ENCODE measurements around the gene GPR50.

Gene GPR50

DNA sequence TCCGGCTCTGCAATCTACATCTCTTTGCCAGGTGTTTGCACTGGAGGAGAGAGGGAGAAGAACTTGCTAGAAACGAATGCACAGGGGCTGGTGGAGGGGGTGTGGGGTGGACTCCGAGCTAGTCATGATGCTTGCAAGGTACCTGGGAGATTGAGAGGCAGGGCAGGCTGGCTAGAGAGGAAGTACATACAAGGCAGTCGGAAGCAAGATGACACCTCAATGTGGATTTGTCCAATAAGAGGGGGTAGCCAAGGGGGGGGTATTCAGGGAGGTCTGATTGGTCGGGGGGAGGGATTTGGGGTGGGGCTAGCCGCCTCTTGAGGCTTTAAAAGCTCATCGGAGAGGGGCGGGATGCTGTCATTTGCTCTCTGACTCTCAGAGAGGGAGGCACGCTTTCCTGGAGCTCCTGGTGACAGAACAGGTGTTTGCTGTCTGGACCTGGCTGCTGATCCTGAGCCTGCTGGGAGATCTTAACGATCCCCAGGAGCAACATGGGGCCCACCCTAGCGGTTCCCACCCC lies at the start of gene GPR50:
Gene GPR50, plus strand, starts transcription at position 354 of the 520 bp plus-strand sequence. Its CDS starts 138 bp downstream, at position 492.
- TF ChIP-seq EZH2phosphoT487 (IDR thresholded peaks at IDR 0.05; ENCODE audit: borderline replicate concordance, low read length) = no peak
- TF ChIP-seq, protein P1, sequence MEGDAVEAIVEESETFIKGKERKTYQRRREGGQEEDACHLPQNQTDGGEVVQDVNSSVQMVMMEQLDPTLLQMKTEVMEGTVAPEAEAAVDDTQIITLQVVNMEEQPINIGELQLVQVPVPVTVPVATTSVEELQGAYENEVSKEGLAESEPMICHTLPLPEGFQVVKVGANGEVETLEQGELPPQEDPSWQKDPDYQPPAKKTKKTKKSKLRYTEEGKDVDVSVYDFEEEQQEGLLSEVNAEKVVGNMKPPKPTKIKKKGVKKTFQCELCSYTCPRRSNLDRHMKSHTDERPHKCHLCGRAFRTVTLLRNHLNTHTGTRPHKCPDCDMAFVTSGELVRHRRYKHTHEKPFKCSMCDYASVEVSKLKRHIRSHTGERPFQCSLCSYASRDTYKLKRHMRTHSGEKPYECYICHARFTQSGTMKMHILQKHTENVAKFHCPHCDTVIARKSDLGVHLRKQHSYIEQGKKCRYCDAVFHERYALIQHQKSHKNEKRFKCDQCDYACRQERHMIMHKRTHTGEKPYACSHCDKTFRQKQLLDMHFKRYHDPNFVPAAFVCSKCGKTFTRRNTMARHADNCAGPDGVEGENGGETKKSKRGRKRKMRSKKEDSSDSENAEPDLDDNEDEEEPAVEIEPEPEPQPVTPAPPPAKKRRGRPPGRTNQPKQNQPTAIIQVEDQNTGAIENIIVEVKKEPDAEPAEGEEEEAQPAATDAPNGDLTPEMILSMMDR (IDR thresholded peaks at IDR 0.05; ENCODE audit: low read depth, low read length, poor library complexity, severe bottlenecking) = no peak
- no peaks in the 10 kb centered on the region for H3K79me2 ChIP-seq (ENCODE audit: control insufficient read depth, low read length)
- no peaks in the 10 kb centered on the region for H4K20me1 ChIP-seq (ENCODE audit: control insufficient read depth, insufficient read depth, low read depth, low read length)
- H3K4me2 ChIP-seq (ENCODE audit: low read length) = no peak within 1 kb of the TSS
- H3K9me2 ChIP-seq (replicated peaks; ENCODE audit: control insufficient read depth, low read length) = no peaks in the 10 kb centered on the region
- H3K27ac ChIP-seq (ENCODE audit: low read depth, low read length) = no peak within 1 kb of the TSS
- H3K4me3 ChIP-seq (ENCODE audit: low read length) = no peak within 1 kb of the TSS
- H3K27me3 ChIP-seq (ENCODE audit: control insufficient read depth, low read length) = no peaks in the 10 kb centered on the region
- no peaks in the 10 kb centered on the region for H3K9me3 ChIP-seq (ENCODE audit: control insufficient read depth, insufficient read depth, low read length)
- H3K36me3 ChIP-seq (ENCODE audit: control insufficient read depth, low read length) = no peaks in the 10 kb centered on the region
- no peaks in the 10 kb centered on the region for H3K4me1 ChIP-seq (ENCODE audit: control insufficient read depth, low read length)
- no peaks in the 10 kb centered on the region for H3F3A ChIP-seq (ENCODE audit: control insufficient read depth, insufficient read depth)

DNA sequence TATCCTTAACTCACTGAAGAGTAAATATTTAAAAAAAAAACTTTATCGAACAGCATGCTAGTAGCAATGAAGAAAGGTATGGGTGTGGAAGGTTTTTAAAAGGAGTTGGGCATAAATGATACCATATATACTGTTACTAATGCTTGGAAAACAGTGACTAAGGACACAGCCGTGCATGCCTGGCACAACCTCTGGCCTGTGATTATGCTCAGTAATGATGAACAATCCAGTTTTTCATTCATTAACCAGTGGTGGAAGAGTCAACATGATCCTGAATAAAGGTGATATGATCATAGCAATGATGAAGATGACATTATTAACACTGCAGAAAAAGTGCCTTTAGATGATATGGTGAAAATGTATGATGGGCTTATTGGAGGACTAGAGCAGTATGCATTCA lies 43.9 kb upstream of the GPR50 start:
- Histone ChIP-seq H3K79me2 (ENCODE audit: control insufficient read depth, low read length) (no peaks in the 10 kb centered on the region), H3K4me2 (ENCODE audit: low read length) (no peak overlapping the region), H3K27me3 (ENCODE audit: control insufficient read depth, low read length) (no peaks in the 10 kb centered on the region), H3K9me2 (replicated peaks; ENCODE audit: control insufficient read depth, low read length) (no peaks in the 10 kb centered on the region), H3F3A (ENCODE audit: control insufficient read depth, insufficient read depth) (no peaks in the 10 kb centered on the region), H4K20me1 (ENCODE audit: control insufficient read depth, insufficient read depth, low read depth, low read length) (no peaks in the 10 kb centered on the region), H3K27ac (ENCODE audit: low read depth, low read length) (no peak overlapping the region), H3K36me3 (ENCODE audit: control insufficient read depth, low read length) (no peaks in the 10 kb centered on the region), H3K4me3 (ENCODE audit: low read length) (no peak overlapping the region), H3K4me1 (ENCODE audit: control insufficient read depth, low read length) (no peaks in the 10 kb centered on the region), H3K9me3 (ENCODE audit: control insufficient read depth, insufficient read depth, low read length) (no peaks in the 10 kb centered on the region)
- TF ChIP-seq EZH2phosphoT487 (IDR thresholded peaks at IDR 0.05; ENCODE audit: borderline replicate concordance, low read length) = no peak
- TF ChIP-seq, protein P1 (IDR thresholded peaks at IDR 0.05; ENCODE audit: low read depth, low read length, poor library complexity, severe bottlenecking) = no peak

DNA sequence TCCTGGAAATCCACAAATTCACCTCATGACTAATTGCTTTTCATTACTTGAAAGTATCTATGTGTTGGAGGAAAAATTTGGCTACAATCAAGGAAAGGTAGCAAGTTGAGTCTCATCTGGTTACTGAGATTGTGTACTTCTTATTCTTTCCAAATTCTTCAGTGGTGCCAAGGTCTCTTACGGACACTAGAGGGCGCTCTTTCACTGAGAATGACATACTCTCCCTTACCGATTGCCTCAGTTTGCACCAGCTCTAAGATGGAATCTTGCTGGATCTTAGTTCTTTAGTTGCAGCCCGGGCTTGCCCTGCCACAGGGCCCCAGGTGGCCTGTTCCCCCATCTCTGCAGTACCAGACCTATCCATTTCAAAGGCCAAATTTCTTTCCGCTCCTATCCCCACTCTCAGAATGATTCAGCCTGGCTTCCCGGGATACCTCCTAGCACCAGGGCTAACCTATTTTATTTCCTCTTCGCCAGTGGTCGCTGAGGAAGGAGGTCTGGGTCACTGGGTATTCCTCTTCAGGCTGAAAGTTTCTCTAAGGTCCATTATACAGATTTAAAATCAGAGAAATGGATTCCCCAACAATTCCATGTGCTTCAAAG lies 24.6 kb upstream of the GPR50 start:
- TF ChIP-seq EZH2phosphoT487 (IDR thresholded peaks at IDR 0.05; ENCODE audit: borderline replicate concordance, low read length) = no peak
- TF ChIP-seq, protein P1 (IDR thresholded peaks at IDR 0.05; ENCODE audit: low read depth, low read length, poor library complexity, severe bottlenecking) = peak; percentile 59
- Histone ChIP-seq H3K4me2 (ENCODE audit: low read length) (no peak overlapping the region), H3K4me3 (ENCODE audit: low read length) (no peak overlapping the region), H3K9me2 (replicated peaks; ENCODE audit: control insufficient read depth, low read length) (no peaks in the 10 kb centered on the region), H3K9me3 (ENCODE audit: control insufficient read depth, insufficient read depth, low read length) (no peaks in the 10 kb centered on the region), H3K36me3 (ENCODE audit: control insufficient read depth, low read length) (no peaks in the 10 kb centered on the region), H3K79me2 (ENCODE audit: control insufficient read depth, low read length) (no peaks in the 10 kb centered on the region), H3K27me3 (ENCODE audit: control insufficient read depth, low read length) (no peaks in the 10 kb centered on the region), H3K27ac (ENCODE audit: low read depth, low read length) (no peak overlapping the region), H3F3A (ENCODE audit: control insufficient read depth, insufficient read depth) (no peaks in the 10 kb centered on the region), H3K4me1 (ENCODE audit: control insufficient read depth, low read length) (peaks cover 13% of the 10 kb centered on the region), H4K20me1 (ENCODE audit: control insufficient read depth, insufficient read depth, low read depth, low read length) (no peaks in the 10 kb centered on the region)
